Epithelial cell of esophagus (primary cell): ENCODE measurements around the gene RPL22L1.

Experiments used
- DNase-seq: peaks from one replicate; pipeline ENCODE4 v3.0.0; 2010; ENCODE audit warnings: low read depth
- H3K4me3 ChIP-seq: 2 replicates; pipeline ENCODE4 v1.5.1; 2011; ENCODE audit warnings: mild to moderate bottlenecking, low read length, control low read depth
- CTCF ChIP-seq: IDR thresholded peaks from 2 replicates; pipeline ENCODE4 v1.5.1; 2011; ENCODE audit warnings: low read depth, mild to moderate bottlenecking, low read length, control low read depth, inconsistent platforms; ENCODE audit not compliant: insufficient read depth; ENCODE audit errors: missing control alignments

The RPL22L1 gene

DNA sequence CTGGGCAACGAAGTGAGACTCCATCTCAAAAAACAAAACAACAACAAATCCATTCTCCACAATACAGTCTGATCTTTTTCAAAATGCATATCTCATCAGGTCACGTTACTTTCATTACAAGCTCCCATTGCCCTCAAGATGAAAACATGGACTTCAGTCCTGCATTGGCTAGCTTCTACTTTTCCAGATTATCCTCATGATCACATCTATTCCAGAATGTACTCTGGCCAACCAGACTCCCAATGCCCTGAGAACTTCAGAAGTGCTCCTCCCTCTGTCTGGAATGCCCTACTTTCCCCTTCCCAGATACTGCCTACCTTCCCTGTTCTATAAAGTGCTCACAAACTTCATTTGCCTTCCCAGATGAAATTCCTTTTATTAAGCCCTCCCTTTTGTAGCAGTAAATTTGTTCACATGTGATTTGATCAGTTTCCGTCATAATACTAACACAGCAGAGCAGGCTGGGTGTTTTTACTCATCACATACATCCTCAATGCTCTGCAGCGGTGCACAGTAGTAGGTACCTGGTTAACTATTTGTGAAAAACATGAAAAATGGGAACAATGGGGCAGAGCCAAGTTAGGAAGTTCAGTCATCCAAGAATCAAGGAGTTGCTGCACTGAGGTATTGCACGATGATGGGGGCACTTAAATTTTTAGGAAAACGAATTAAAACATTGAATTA, 5.3 kb downstream of the RPL22L1 start:
- no peak for TF ChIP-seq CTCF
- no peak overlapping the region for H3K4me3 ChIP-seq
- no peak for DNase-seq

DNA sequence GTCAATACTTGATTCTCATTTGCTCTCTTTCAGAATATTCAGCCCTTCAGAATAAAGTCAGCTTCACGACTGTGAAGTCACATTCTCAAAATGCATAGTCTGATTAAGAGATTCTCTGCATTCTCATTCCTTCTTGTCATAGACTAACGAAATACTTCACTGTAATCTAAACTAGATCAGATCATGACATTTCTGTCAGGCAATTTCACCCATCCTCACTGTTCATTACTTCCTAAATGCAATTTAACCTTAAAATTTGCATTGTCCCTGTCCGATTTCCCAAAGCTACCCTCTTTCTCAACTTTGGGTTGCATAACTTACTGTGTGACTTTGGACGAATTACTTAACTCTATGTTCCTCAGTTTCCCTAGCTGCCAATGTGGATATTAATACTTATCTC, 6.2 kb downstream of the RPL22L1 start:
- no peak for DNase-seq
- H3K4me3 ChIP-seq, result no peak overlapping the region
- TF ChIP-seq CTCF, result no peak

- DNase-seq, result no peak
- no peak for TF ChIP-seq CTCF
- no peak overlapping the region for H3K4me3 ChIP-seq
Observed at GRCh38 chr3:170862618-170863374, 7.2 kb downstream of the RPL22L1 start.

GRCh38 chr3:170858599-170858998, 11.4 kb downstream of the RPL22L1 start:
- no peak for DNase-seq
- H3K4me3 ChIP-seq, result no peak overlapping the region
- no peak for TF ChIP-seq CTCF

DNA sequence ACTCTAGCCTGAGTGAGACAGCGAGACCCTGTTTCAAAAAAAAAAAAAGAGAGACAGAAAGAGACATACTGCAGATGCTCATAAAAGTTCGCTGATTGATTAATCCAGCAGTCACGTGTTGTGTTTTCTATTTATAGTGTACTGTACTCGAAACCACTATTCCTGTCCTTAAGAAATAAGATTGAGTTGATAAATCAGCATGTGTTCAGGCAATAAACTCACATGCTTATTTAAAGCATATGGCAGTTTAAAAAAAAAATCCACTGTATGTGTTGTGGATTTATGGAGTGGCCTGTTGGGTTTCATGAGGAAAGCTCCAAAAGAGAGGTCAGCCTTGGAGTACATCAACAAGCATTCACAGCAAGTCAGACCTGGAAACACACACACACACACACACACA, 17.7 kb downstream of the RPL22L1 start:
- H3K4me3 ChIP-seq, result no peak overlapping the region
- no peak for TF ChIP-seq CTCF
- no peak for DNase-seq

- DNase-seq, result peak; percentile 34
- TF ChIP-seq CTCF, result peak; percentile 22
- H3K4me3 ChIP-seq, result no peak overlapping the region
Observed at GRCh38 chr3:170848292-170848917, 21.6 kb downstream of the RPL22L1 start.
